ENCODE data around the gene PDGFD.

Gene PDGFD

GRCh38 chr11:103926990-103927389 is 237.0 kb downstream of the PDGFD start:
- TF ChIP-seq CTCF (IDR thresholded peaks at IDR 0.05) = no peak

- TF ChIP-seq CTCF (IDR thresholded peaks at IDR 0.05) = no peak
Measured at GRCh38 chr11:103924166-103925013, 239.6 kb downstream of the PDGFD start.

GRCh38 chr11:103923451-103923931 is 240.5 kb downstream of the PDGFD start:
- TF ChIP-seq CTCF (IDR thresholded peaks at IDR 0.05) = no peak

- TF ChIP-seq CTCF (IDR thresholded peaks at IDR 0.05) = no peak
Measured at GRCh38 chr11:103920933-103921332, 243.0 kb downstream of the PDGFD start.

GRCh38 chr11:103920449-103920848 is 243.5 kb downstream of the PDGFD start:
- TF ChIP-seq CTCF (IDR thresholded peaks at IDR 0.05) = no peak

- no peak for TF ChIP-seq CTCF (IDR thresholded peaks at IDR 0.05)
Measured at GRCh38 chr11:103910721-103911120, 253.2 kb downstream of the PDGFD start.

GRCh38 chr11:103907548-103908455 is 256.1 kb downstream of the PDGFD start:
- no peak for TF ChIP-seq CTCF (IDR thresholded peaks at IDR 0.05)
